ENCODE data around the gene SCGN. TPM values are rescaled to one million over a fixed set of nuclear protein-coding genes. Genes with fewer than 3 reads are reported as not detected.

Gene SCGN
- polyA plus RNA-seq, 1 experiment, result not detected

- Histone ChIP-seq H3K27ac (ENCODE audit: low read depth, low read length) (no peak overlapping the region), H3K4me3 (ENCODE audit: low read depth, low read length) (no peak overlapping the region), H3K27me3 (ENCODE audit: control insufficient read depth, insufficient read depth, low read length) (no peaks in the 10 kb centered on the region), H3K9me3 (ENCODE audit: control insufficient read depth, insufficient read depth, low read length) (0 out of 2 replicates have a peak, but pooled peaks cover 3% of the 10 kb centered on the region)
- DNase-seq (ENCODE audit: low read depth, low spot score), result no peak
- no peak for TF ChIP-seq CTCF (IDR thresholded peaks at IDR 0.05; ENCODE audit: low read depth, low read length)
- ChIA-PET CTCF (no interaction called here), POLR2A (no interaction called here)
Observed at GRCh38 chr6:25710287-25710686, 58.3 kb downstream of the SCGN start.

GRCh38 chr6:25713824-25714223, 61.8 kb downstream of the SCGN start:
- TF ChIP-seq CTCF (IDR thresholded peaks at IDR 0.05; ENCODE audit: low read depth, low read length), result no peak
- CTCF ChIA-PET, result interaction anchor here (1.4 kb wide), 1 partner anchor 289 kb away, joined by 4 read pairs; no protein-coding TSS in a partner anchor
- H3K4me3 ChIP-seq (ENCODE audit: low read depth, low read length), result no peak overlapping the region
- DNase-seq (ENCODE audit: low read depth, low spot score), result no peak
- H3K27ac ChIP-seq (ENCODE audit: low read depth, low read length), result no peak overlapping the region
- 0 out of 2 replicates have a peak, but pooled peaks cover 3% of the 10 kb centered on the region for H3K9me3 ChIP-seq (ENCODE audit: control insufficient read depth, insufficient read depth, low read length)
- H3K27me3 ChIP-seq (ENCODE audit: control insufficient read depth, insufficient read depth, low read length), result no peaks in the 10 kb centered on the region
- POLR2A ChIA-PET, result no interaction called here

DNA sequence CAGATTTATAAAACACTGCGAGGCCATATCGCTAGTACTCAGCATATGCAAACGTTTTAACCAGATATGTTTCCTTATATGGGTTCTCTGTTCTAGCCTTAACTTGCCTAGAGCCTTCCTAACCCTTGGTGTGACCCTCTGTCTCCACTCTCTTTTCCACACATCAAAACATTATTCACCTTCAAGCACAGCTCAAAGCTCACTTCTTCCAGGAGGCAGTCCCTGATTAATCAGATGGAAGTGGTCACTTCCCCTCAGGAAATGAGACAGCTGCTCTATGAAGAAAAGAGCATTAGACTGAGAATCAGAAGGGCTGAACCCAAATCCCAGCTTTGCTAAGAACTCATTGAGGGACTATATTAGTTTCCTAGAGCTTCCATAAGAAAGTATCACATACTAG, 62.8 kb downstream of the SCGN start:
- ChIA-PET POLR2A (no interaction called here), CTCF (interaction anchor here (0.8 kb wide), 1 partner anchor 492 kb away, joined by 3 read pairs; no protein-coding TSS in a partner anchor)
- Histone ChIP-seq H3K27ac (ENCODE audit: low read depth, low read length) (no peak overlapping the region), H3K9me3 (ENCODE audit: control insufficient read depth, insufficient read depth, low read length) (0 out of 2 replicates have a peak, but pooled peaks cover 3% of the 10 kb centered on the region), H3K27me3 (ENCODE audit: control insufficient read depth, insufficient read depth, low read length) (no peaks in the 10 kb centered on the region), H3K4me3 (ENCODE audit: low read depth, low read length) (no peak overlapping the region)
- no peak for TF ChIP-seq CTCF (IDR thresholded peaks at IDR 0.05; ENCODE audit: low read depth, low read length)
- DNase-seq (ENCODE audit: low read depth, low spot score), result no peak

DNA sequence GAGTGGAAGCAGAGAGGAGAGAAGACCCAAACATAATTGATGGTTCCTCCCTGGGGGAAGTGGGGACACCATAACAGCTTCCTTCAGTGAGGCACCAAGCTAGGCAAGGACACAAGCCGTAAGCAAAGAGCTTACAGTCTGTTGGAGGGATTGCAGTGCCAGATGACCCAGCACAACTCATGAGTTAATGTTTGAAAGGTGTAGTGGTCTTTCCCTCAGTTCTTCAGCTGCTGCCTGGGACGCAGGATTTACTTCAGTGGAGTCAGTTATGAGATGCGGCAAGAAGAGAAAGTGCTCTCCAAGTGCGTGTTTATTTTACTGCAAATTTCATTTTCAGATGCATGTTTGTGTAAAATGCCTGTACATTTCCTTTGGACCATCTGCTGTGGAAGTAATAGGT, 63.8 kb downstream of the SCGN start:
- H3K9me3 ChIP-seq (ENCODE audit: control insufficient read depth, insufficient read depth, low read length), result no peaks in the 10 kb centered on the region
- no peak for TF ChIP-seq CTCF (IDR thresholded peaks at IDR 0.05; ENCODE audit: low read depth, low read length)
- no peaks in the 10 kb centered on the region for H3K27me3 ChIP-seq (ENCODE audit: control insufficient read depth, insufficient read depth, low read length)
- H3K4me3 ChIP-seq (ENCODE audit: low read depth, low read length), result no peak overlapping the region
- no peak for DNase-seq (ENCODE audit: low read depth, low spot score)
- ChIA-PET POLR2A (no interaction called here), CTCF (interaction anchor here (0.9 to 1.2 kb wide), 2 partner anchors 8 to 10 kb away, joined by 4 to 5 read pairs; no protein-coding TSS in a partner anchor)
- H3K27ac ChIP-seq (ENCODE audit: low read depth, low read length), result no peak overlapping the region

- Histone ChIP-seq H3K4me3 (ENCODE audit: low read depth, low read length) (no peak overlapping the region), H3K27ac (ENCODE audit: low read depth, low read length) (no peak overlapping the region), H3K9me3 (ENCODE audit: control insufficient read depth, insufficient read depth, low read length) (no peaks in the 10 kb centered on the region), H3K27me3 (ENCODE audit: control insufficient read depth, insufficient read depth, low read length) (no peaks in the 10 kb centered on the region)
- peak; percentile 65 for TF ChIP-seq CTCF (IDR thresholded peaks at IDR 0.05; ENCODE audit: low read depth, low read length)
- ChIA-PET CTCF (interaction anchor here (0.6 to 4.2 kb wide), 15 partner anchors 9 to 495 kb away, joined by 3 to 59 read pairs (median 4); no protein-coding TSS in a partner anchor), POLR2A (no interaction called here)
- no peak for DNase-seq (ENCODE audit: low read depth, low spot score)
Observed at GRCh38 chr6:25717866-25718740, 66.1 kb downstream of the SCGN start.

All from AG04450 (cell line).